Kidney (tissue), 14 donors: ENCODE data around the gene SHISAL1. TPM values are rescaled to one million over a fixed set of nuclear protein-coding genes. Genes with fewer than 3 reads are reported as not detected.

Experiments used
- DNase-seq, 5 donors: peaks; one replicate each; pipeline ENCODE4 v3.0.0-alpha.2; 2013 to 2020
- FAIRE-seq: peaks from 2 replicates; lab custom pipeline; 2012; peaks lifted over from hg19 to GRCh38; lab: Jason Lieb, UNC
- H3K27ac ChIP-seq, 2 donors: one replicate each; pipeline ENCODE4 v1.7.0; 2013; ENCODE audit warnings: low read depth in 2 of 2, low read length in 2 of 2, inconsistent platforms in 1 of 2
- H3K27me3 ChIP-seq: one replicate; pipeline ENCODE4 v1.7.1; 2013; ENCODE audit warnings: low read length, inconsistent platforms; ENCODE audit not compliant: control insufficient read depth, insufficient read depth
- H3K36me3 ChIP-seq, 3 donors: one replicate each; pipeline versions ENCODE4 v1.7.0 to v1.7.1; 2013; ENCODE audit warnings: low read length in 3 of 3, control low read depth in 1 of 3, inconsistent platforms in 1 of 3; ENCODE audit not compliant: insufficient read depth in 3 of 3, control insufficient read depth in 2 of 3
- H3K4me1 ChIP-seq, 3 donors: one replicate each; pipeline versions ENCODE4 v1.7.0 to v1.7.1; 2013; ENCODE audit warnings: low read length in 3 of 3, inconsistent platforms in 1 of 3, low read depth in 1 of 3; ENCODE audit not compliant: control insufficient read depth in 2 of 3, insufficient read depth in 2 of 3
- H3K4me3 ChIP-seq, 3 donors: one replicate each; pipeline versions ENCODE4 v1.7.0 to v1.8.1; 2013; ENCODE audit warnings: low read length in 3 of 3, control low read depth in 1 of 3, inconsistent platforms in 1 of 3
- H3K9ac ChIP-seq, 3 donors: one replicate each; pipeline versions ENCODE4 v1.7.0 to v1.7.1; 2013; ENCODE audit warnings: low read length in 3 of 3, control low read depth in 1 of 3, inconsistent platforms in 1 of 3
- H3K9me3 ChIP-seq, 3 donors: one replicate each; pipeline versions ENCODE4 v1.7.0 to v1.7.1; 2013; ENCODE audit warnings: low read length in 3 of 3, control low read depth in 1 of 3, inconsistent platforms in 1 of 3; ENCODE audit not compliant: control insufficient read depth in 2 of 3, insufficient read depth in 1 of 3
- CTCF ChIP-seq: IDR thresholded peaks from 3 replicates; pipeline ENCODE4 v1.5.1; 2012; ENCODE audit warnings: mild to moderate bottlenecking, moderate library complexity, borderline replicate concordance; ENCODE audit not compliant: insufficient read depth; ENCODE audit errors: extremely low read depth
- intact Hi-C: fragments of 100-400 bp; cut with DNase I; formaldehyde crosslinking; loops from one replicate; pipeline ENCODE4 v1.11.1; 2022
- polyA plus RNA-seq: library from polyadenylated mRNA; stranded (reverse); fragments of 350-450 nt; fragmentation: Illumina TruSeq; extraction: RNeasy Lipid Tissue Mini Kit (QIAGEN cat#74804); gene quantifications from one replicate; pipeline ENCODE4 v1.2.3, GENCODE V29; 2014; ENCODE audit warnings: low read depth, low replicate concordance; ENCODE audit not compliant: insufficient read depth
- total RNA-seq: library from RNA; stranded (reverse); fragmentation: NEBNext Ultra II Directional; extraction: Animal tissue kit (Norgen Biotek cat#: 25700); gene quantifications from one replicate; pipeline ENCODE4 v1.2.1, GENCODE V29; 2021
- donor health status: control.
- donor health status: control.
- donor health status: control.
- donor health status: control.
- donor health status: control.
- donor health status: DM: yes; HTN: yes; CAD: no.
- donor health status: Normal renal cell carcinoma (clear cell type).

SHISAL1 gene
- total and polyA plus RNA-seq, 2 donors from 2014 or later, result 0.04 to 1.1 TPM

DNA sequence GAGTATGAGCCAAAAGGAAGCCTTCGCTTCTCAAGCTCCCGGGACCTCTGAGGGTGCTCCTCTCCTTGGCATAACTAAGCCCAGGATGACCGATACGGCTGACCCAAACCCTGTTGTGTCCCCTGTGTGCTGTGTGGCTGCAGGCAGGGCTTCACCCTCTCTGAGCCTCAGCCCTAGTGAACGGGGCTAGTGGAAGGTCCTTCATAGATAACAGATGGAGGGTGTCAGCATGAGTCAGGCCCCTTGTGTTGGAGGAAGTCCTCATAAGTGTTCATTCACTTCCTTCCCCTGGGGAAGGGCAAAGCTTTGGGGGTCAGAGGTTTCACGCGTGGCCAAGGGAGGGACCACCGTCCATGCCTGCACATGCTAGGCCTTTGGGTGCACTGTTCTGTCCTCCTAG lies 21.5 kb downstream of the SHISAL1 start:
- no peaks in the 10 kb centered on the region for H3K27me3 ChIP-seq
- H3K4me1 ChIP-seq, result no peaks in the 10 kb centered on the region
- no peak overlapping the region for H3K27ac ChIP-seq
- intact Hi-C loops, result no loop called here
- TF ChIP-seq CTCF, result no peak
- no peak overlapping the region for H3K9ac ChIP-seq
- H3K4me3 ChIP-seq, result no peak overlapping the region
- no peak for FAIRE-seq
- no peaks in the 10 kb centered on the region for H3K9me3 ChIP-seq
- no peak for DNase-seq
- H3K36me3 ChIP-seq, result no peaks in the 10 kb centered on the region

DNA sequence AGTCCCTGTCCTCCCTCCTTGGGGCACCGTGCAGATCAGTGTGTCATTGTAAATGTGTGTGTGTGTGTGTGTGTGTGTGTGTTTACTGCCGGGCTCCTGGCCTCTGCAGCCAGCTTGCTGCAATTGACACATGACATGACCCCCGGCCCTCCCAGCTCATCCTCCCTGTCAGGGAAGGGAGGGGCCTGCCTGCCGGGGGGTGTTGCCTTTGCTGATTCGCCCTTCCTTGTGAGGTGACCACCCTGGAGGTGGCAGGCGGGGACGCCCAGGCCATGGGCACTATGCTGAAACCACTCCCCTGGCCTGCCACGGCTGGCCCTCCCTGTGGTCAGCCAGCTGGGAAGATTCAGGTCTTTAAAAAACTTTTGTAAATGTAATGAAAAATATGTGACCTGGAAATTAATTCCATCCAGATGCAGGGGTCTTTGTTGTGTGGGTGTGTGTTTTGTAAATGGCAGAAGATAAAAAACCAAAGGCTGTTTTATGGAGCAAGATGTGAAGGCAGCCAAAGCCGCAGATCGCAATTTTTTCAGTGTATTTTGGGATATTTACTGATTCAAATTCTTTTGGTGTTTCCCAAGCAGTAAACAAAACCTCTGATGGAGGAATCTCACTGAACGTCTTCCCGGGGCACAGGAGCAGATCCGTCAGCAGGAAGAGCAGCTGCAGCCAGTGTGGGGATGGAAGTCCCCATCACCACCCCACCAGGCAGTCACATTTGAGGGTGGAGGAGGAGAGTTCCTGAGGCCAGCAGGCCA lies 23.2 kb downstream of the SHISAL1 start:
- Histone ChIP-seq H3K36me3 (no peaks in the 10 kb centered on the region), H3K27me3 (no peaks in the 10 kb centered on the region), H3K9me3 (no peaks in the 10 kb centered on the region), H3K9ac (no peak overlapping the region), H3K4me1 (no peaks in the 10 kb centered on the region), H3K27ac (no peak overlapping the region), H3K4me3 (no peak overlapping the region)
- TF ChIP-seq CTCF, result no peak
- FAIRE-seq, result no peak
- intact Hi-C loops, result no loop called here
- peak in 4 of 5 donors; percentile 65 to 88 (median 80) for DNase-seq

DNA sequence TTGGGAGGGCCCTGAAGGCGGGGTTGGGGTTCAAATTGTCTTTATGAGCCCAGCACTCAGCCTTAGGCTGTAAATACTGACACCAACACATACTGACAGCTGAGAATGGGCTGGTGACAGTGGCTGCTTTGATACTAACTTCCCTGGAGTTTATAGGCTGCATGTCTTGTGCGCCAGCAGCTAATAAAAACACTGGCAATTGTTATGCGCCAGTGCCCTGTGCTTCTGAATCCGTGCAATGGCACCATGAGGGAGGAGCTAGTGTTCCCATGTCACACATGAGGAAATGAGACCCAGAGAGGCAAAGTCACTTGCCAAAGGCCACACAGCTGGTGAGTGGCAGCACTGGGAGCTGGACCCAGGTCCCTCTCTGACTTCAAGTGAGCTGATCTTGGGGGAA lies 23.8 kb downstream of the SHISAL1 start:
- H3K27ac ChIP-seq, result no peak overlapping the region
- H3K9me3 ChIP-seq, result no peaks in the 10 kb centered on the region
- DNase-seq (no peak), FAIRE-seq (no peak)
- H3K36me3 ChIP-seq, result no peaks in the 10 kb centered on the region
- no peak overlapping the region for H3K4me3 ChIP-seq
- no peak overlapping the region for H3K9ac ChIP-seq
- TF ChIP-seq CTCF, result no peak
- H3K4me1 ChIP-seq, result no peaks in the 10 kb centered on the region
- intact Hi-C loops, result no loop called here
- no peaks in the 10 kb centered on the region for H3K27me3 ChIP-seq

GRCh38 chr22:44287741-44288140 lies 25.0 kb downstream of the SHISAL1 start:
- FAIRE-seq (no peak), DNase-seq (peak in 2 of 5 donors; percentile 41 to 61)
- intact Hi-C loops, result no loop called here
- H3K4me3 ChIP-seq, result no peak overlapping the region
- no peak overlapping the region for H3K9ac ChIP-seq
- no peaks in the 10 kb centered on the region for H3K27me3 ChIP-seq
- TF ChIP-seq CTCF, result no peak
- H3K4me1 ChIP-seq, result no peaks in the 10 kb centered on the region
- H3K36me3 ChIP-seq, result no peaks in the 10 kb centered on the region
- no peaks in the 10 kb centered on the region for H3K9me3 ChIP-seq
- H3K27ac ChIP-seq, result no peak overlapping the region
